ENCODE measurements around the gene POPDC2. TPM values are rescaled to one million over a fixed set of nuclear protein-coding genes. Genes with fewer than 3 reads are reported as not detected.

The POPDC2 gene
- total and polyA plus RNA-seq, 2 of the 4 experiments (the other 2 are of a cell fraction): under 0.01 to 0.29 TPM

DNA sequence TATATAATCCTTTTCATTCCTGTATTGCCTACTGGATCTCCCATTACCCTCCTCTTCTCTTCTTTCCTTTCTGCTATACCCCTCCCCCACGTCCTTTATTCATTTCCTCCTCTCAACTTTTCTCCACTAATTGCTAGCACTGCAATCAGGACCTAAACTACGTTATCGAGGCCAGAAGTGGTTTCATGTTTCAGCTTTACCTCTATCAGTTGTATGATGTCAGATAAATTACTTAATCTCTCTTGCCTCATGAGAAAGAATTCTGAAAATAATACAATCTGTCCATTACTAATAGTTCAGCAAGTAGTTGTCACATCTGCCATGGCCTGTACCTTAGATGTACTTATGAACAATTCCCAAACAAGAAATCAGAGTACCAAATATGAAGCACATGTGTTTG is 10.6 kb downstream of the POPDC2 start:
- H3K9me3 ChIP-seq (ENCODE audit: control insufficient read depth, insufficient read depth, low read length): no peaks in the 10 kb centered on the region
- H3K4ac ChIP-seq (ENCODE audit: low read depth, low read length): no peak overlapping the region
- no peak overlapping the region for H2AK9ac ChIP-seq (replicated peaks; ENCODE audit: low read depth, low read length, poor library complexity)
- no peak overlapping the region for H2BK15ac ChIP-seq (ENCODE audit: low read depth, low read length)
- 0 out of 2 replicates have a peak, but pooled peaks cover 2% of the 10 kb centered on the region for H3K27me3 ChIP-seq (ENCODE audit: control insufficient read depth, insufficient read depth, low read length)
- H3K18ac ChIP-seq (ENCODE audit: low read depth, low read length): no peak overlapping the region
- H3K9ac ChIP-seq (ENCODE audit: low read depth, low read length): no peak overlapping the region
- no peak overlapping the region for H3K56ac ChIP-seq (ENCODE audit: extremely low read depth, insufficient read depth, low read length)
- H2AK5ac ChIP-seq (ENCODE audit: low read depth, low read length): no peak overlapping the region
- no peak overlapping the region for H2BK5ac ChIP-seq (ENCODE audit: low read depth, low read length, poor library complexity, severe bottlenecking)
- ChIA-PET POLR2A (ENCODE audit: unreplicated experiment) (no interaction called here), CTCF (interaction anchor here (0.6 kb wide), 1 partner anchor 32 kb away, joined by 3 read pairs; no protein-coding TSS in a partner anchor)
- H3K9me1 ChIP-seq (ENCODE audit: insufficient read depth, low read length): no peaks in the 10 kb centered on the region
- no peaks in the 10 kb centered on the region for H3K36me3 ChIP-seq (ENCODE audit: control insufficient read depth, insufficient read depth, low read length)
- in situ Hi-C loops (cut with MboI; ENCODE audit: low sequenced_read_pairs): no loop called here
- no peak overlapping the region for H2BK120ac ChIP-seq (ENCODE audit: low read depth, low read length)
- WGBS, 2 experiments (ENCODE audit: extremely low coverage in 2 of 2, insufficient read length in 1 of 2): 40% methylated on average over 1 of the region's 3 CpGs; no CpG with 5 or more reads in 1 of the 2 experiments
- no TSS peak for BruUV-seq (replicated peaks)
- H3K4me2 ChIP-seq (ENCODE audit: low read depth, low read length): peak overlapping the region; percentile 9; the same call in 1 of the 2 replicates
- peaks cover 4% of the 10 kb centered on the region for H3K4me1 ChIP-seq (ENCODE audit: control insufficient read depth, insufficient read depth, low read length)
- H3K79me1 ChIP-seq (ENCODE audit: low read depth in 1 of 2, low read length in 2 of 2): no peaks in the 10 kb centered on the region
- H2BK20ac ChIP-seq (ENCODE audit: low read depth, low read length): no peak overlapping the region
- H4K8ac ChIP-seq (ENCODE audit: low read depth in 2 of 2, low read length in 2 of 2): no peak overlapping the region
- H4K20me1 ChIP-seq (ENCODE audit: insufficient read depth, low read length): no peaks in the 10 kb centered on the region
- TF ChIP-seq BHLHE40 (IDR thresholded peaks at IDR 0.05; ENCODE audit: low read depth, low read length) (no peak), RAD21 (IDR thresholded peaks at IDR 0.05; ENCODE audit: low read length) (no peak), MXI1 (IDR thresholded peaks at IDR 0.05; ENCODE audit: borderline replicate concordance, low read depth, low read length) (no peak), CEBPB (IDR thresholded peaks at IDR 0.05; ENCODE audit: low read depth, low read length) (no peak), ELK1 (IDR thresholded peaks at IDR 0.05; ENCODE audit: borderline replicate concordance, low read depth, low read length) (no peak), POLR2A (IDR thresholded peaks at IDR 0.05; ENCODE audit: low read depth, low read length) (no peak), USF2 (IDR thresholded peaks at IDR 0.05; ENCODE audit: low read depth, low read length) (no peak), SMC3 (IDR thresholded peaks at IDR 0.05; ENCODE audit: low read depth, low read length) (no peak), RCOR1 (IDR thresholded peaks at IDR 0.05; ENCODE audit: insufficient replicate concordance, low read length) (no peak), CTCF (conservative IDR thresholded peaks at IDR 0.05; ENCODE audit: low read depth, low read length) (no peak), MAZ (IDR thresholded peaks at IDR 0.05; ENCODE audit: borderline replicate concordance, low read depth, low read length) (no peak), FOS (IDR thresholded peaks at IDR 0.05; ENCODE audit: low read depth, low read length) (no peak), CHD1 (IDR thresholded peaks at IDR 0.05; ENCODE audit: low read depth, low read length) (no peak)
- dilution Hi-C loops (cut with HindIII; ENCODE audit: low sequenced_read_pairs, unreplicated experiment): no loop called here
- H4K5ac ChIP-seq (ENCODE audit: low read depth, low read length): no peak overlapping the region
- no peak overlapping the region for H3K14ac ChIP-seq (replicated peaks; ENCODE audit: low read depth, low read length)
- no peak overlapping the region for H4K91ac ChIP-seq (ENCODE audit: insufficient read depth, low read depth, low read length)
- no peak overlapping the region for H3K27ac ChIP-seq (ENCODE audit: insufficient read depth, low read length)
- DNase-seq: peak; percentile 61
- H3K23ac ChIP-seq (ENCODE audit: low read depth, low read length): no peak overlapping the region
- intact Hi-C loops (cut with micrococcal nuclease): no loop called here
- no peak for ATAC-seq (ENCODE audit: low read depth)
- no peak overlapping the region for H2AFZ ChIP-seq (replicated peaks; ENCODE audit: low read length, poor library complexity)
- H3K4me3 ChIP-seq (ENCODE audit: insufficient read depth, low read depth, low read length): no peak overlapping the region
